Measurements from ENCODE around the gene ADARB1. TPM values are rescaled to one million over a fixed set of nuclear protein-coding genes. Genes with fewer than 3 reads are reported as not detected.

The ADARB1 gene
- total RNA-seq, 1 experiment from 2014 or later: 14.6 TPM

- TF ChIP-seq ATF3 (CRISPR knock-in tag; conservative IDR thresholded peaks at IDR 0.05): no peak
- TF ChIP-seq ZBTB43 (CRISPR knock-in tag; IDR thresholded peaks at IDR 0.05): no peak
- TF ChIP-seq ZSCAN18 (CRISPR knock-in tag; IDR thresholded peaks at IDR 0.05): no peak
- no peak for TF ChIP-seq MAX (CRISPR knock-in tag; IDR thresholded peaks at IDR 0.05)
Measured at GRCh38 chr21:45251635-45252447, 177.5 kb downstream of the ADARB1 start (continued).

- CTCF ChIA-PET: no interaction called here
- DNase-seq (ENCODE audit: low spot score): no peak
Measured at GRCh38 chr21:45252448-45252925, 178.1 kb downstream of the ADARB1 start.

More at GRCh38 chr21:45252448-45252925, 178.1 kb downstream of the ADARB1 start:
- Mint-ChIP-seq H3K4me1 (peaks cover 17% of the 10 kb centered on the region), H3K27me3 (ENCODE audit: low read depth) (peaks cover 3% of the 10 kb centered on the region; the same call in 1 of the 2 replicates), H3K36me3 (0 out of 2 replicates have a peak, but pooled peaks cover 3% of the 10 kb centered on the region), H3K27ac (no peak overlapping the region), H3K4me3 (no peak overlapping the region), H3K9me3 (peaks cover 17% of the 10 kb centered on the region)
- ATAC-seq: no peak
- POLR2A ChIA-PET: no interaction called here
- no peak for TF ChIP-seq CREM (CRISPR knock-in tag; IDR thresholded peaks at IDR 0.05)
- no peak for TF ChIP-seq JUN (CRISPR knock-in tag; IDR thresholded peaks at IDR 0.05)
- TF ChIP-seq ZNF416 (CRISPR knock-in tag; IDR thresholded peaks at IDR 0.05): no peak
- no peak for TF ChIP-seq KAT7 (CRISPR knock-in tag; IDR thresholded peaks at IDR 0.05; ENCODE audit: borderline replicate concordance)
- TF ChIP-seq MAX (CRISPR knock-in tag; IDR thresholded peaks at IDR 0.05): no peak
- no peak for TF ChIP-seq ATF1 (CRISPR knock-in tag; IDR thresholded peaks at IDR 0.05)
- TF ChIP-seq GRHL2 (CRISPR knock-in tag; IDR thresholded peaks at IDR 0.05; ENCODE audit: insufficient replicate concordance, severe bottlenecking): no peak
- TF ChIP-seq NR1H2 (CRISPR knock-in tag; IDR thresholded peaks at IDR 0.05): no peak
- no peak for TF ChIP-seq GABPB1 (CRISPR knock-in tag; IDR thresholded peaks at IDR 0.05)
- no peak for TF ChIP-seq FOXK1 (CRISPR knock-in tag; IDR thresholded peaks at IDR 0.05)
- TF ChIP-seq ZNF532 (CRISPR knock-in tag; IDR thresholded peaks at IDR 0.05; ENCODE audit: borderline replicate concordance): no peak
- TF ChIP-seq ZNF121 (CRISPR knock-in tag; IDR thresholded peaks at IDR 0.05): no peak
- TF ChIP-seq EMX1 (CRISPR knock-in tag; IDR thresholded peaks at IDR 0.05): no peak
- TF ChIP-seq MXD4 (CRISPR knock-in tag; IDR thresholded peaks at IDR 0.05; ENCODE audit: borderline replicate concordance): no peak
- no peak for TF ChIP-seq STAT6 (CRISPR knock-in tag; conservative IDR thresholded peaks at IDR 0.05; ENCODE audit: low read depth)
- TF ChIP-seq NR3C1 (CRISPR knock-in tag; conservative IDR thresholded peaks at IDR 0.05; ENCODE audit: low read depth): no peak
- no peak for TF ChIP-seq ZBTB21 (CRISPR knock-in tag; IDR thresholded peaks at IDR 0.05; ENCODE audit: borderline replicate concordance)
- TF ChIP-seq PRRX2 (CRISPR knock-in tag; IDR thresholded peaks at IDR 0.05): no peak
- TF ChIP-seq IRF2 (CRISPR knock-in tag; IDR thresholded peaks at IDR 0.05; ENCODE audit: borderline replicate concordance, low read depth): no peak
- TF ChIP-seq FOXP1 (CRISPR knock-in tag; IDR thresholded peaks at IDR 0.05; ENCODE audit: borderline replicate concordance): no peak

All from WTC11 (cell line).